Measurements from ENCODE around the gene GPR150. TPM values are rescaled to one million over a fixed set of nuclear protein-coding genes. Genes with fewer than 3 reads are reported as not detected.
"Not testable (repeated sequence)": the region's sequence is repeated elsewhere in the genome, so short reads cannot be mapped to it uniquely, and the experiment has no call there.

The GPR150 gene
- total RNA-seq, 1 donor from 2014 or later, result not detected

DNA sequence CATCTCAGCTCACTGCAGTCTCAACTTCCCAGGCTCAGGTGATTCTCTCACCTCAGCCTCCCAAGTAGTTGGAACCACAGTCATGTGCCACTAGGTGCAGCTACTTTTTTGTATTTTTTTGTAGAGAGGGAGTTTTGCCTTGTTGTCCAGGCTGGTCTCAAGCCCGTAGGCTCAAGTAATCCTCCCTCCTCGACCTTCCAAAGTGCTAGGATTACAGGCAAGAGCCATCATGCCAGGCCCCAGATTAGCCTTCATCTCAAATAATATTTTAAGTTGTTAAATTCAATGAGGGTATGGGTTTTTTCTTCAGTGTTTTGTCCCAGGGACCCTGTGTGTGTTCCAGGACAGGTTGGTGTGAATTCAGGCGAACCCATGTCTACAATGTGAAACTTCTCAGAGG, 14.2 kb downstream of the GPR150 start:
- Mint-ChIP-seq H3K36me3 (no peaks in the 10 kb centered on the region), H3K4me3 (no peak overlapping the region), H3K9me3 (peaks cover 3% of the 10 kb centered on the region), H3K4me1 (no peaks in the 10 kb centered on the region), H3K27ac (no peak overlapping the region), H3K27me3 (ENCODE audit: low read depth) (peaks cover 3% of the 10 kb centered on the region)
- no peak for DNase-seq (ENCODE audit: low spot score in 2 of 2, unreplicated experiment in 2 of 2)
- no peak for TF ChIP-seq CTCF (IDR thresholded peaks at IDR 0.05; ENCODE audit: unreplicated experiment)

- Mint-ChIP-seq H3K27me3 (ENCODE audit: low read depth) (peaks cover 3% of the 10 kb centered on the region), H3K27ac (no peak overlapping the region), H3K4me1 (no peaks in the 10 kb centered on the region), H3K4me3 (no peak overlapping the region), H3K36me3 (no peaks in the 10 kb centered on the region), H3K9me3 (no peaks in the 10 kb centered on the region)
- no peak for DNase-seq (ENCODE audit: low spot score in 2 of 2, unreplicated experiment in 2 of 2)
- no peak for TF ChIP-seq CTCF (IDR thresholded peaks at IDR 0.05; ENCODE audit: unreplicated experiment)
Measured at GRCh38 chr5:95638632-95639031, 18.7 kb downstream of the GPR150 start.

DNA sequence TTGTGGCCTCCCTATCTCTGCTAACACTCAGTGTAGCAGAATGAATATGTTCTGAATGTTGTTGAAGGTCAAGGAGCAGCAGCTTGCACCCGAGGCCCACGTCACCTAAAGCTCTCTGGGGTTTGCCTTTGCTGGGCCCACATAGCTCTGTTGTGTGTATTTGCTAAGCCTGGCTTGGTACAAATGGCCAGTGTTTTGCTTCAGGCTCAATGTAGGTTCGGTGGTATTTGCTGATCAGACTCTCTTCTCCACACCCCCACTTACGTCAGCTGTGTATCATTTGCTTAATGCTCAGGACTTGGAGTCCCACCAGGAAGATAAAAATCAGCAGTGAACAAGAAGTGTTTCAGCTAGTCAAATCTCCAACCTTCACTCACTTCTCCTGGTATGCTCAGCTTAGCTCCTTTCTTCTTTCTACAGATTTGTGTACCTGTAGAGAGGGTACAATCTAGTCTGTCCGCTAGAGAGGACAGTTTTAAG, 21.9 kb downstream of the GPR150 start:
- TF ChIP-seq CTCF (IDR thresholded peaks at IDR 0.05; ENCODE audit: unreplicated experiment), result no peak
- no peaks in the 10 kb centered on the region for H3K4me1 Mint-ChIP-seq
- H3K4me3 Mint-ChIP-seq, result no peak overlapping the region
- no peak for DNase-seq (ENCODE audit: low spot score in 2 of 2, unreplicated experiment in 2 of 2)
- H3K27ac Mint-ChIP-seq, result no peak overlapping the region
- H3K36me3 Mint-ChIP-seq, result no peaks in the 10 kb centered on the region
- no peaks in the 10 kb centered on the region for H3K9me3 Mint-ChIP-seq
- H3K27me3 Mint-ChIP-seq (ENCODE audit: low read depth), result peaks cover 3% of the 10 kb centered on the region

DNA sequence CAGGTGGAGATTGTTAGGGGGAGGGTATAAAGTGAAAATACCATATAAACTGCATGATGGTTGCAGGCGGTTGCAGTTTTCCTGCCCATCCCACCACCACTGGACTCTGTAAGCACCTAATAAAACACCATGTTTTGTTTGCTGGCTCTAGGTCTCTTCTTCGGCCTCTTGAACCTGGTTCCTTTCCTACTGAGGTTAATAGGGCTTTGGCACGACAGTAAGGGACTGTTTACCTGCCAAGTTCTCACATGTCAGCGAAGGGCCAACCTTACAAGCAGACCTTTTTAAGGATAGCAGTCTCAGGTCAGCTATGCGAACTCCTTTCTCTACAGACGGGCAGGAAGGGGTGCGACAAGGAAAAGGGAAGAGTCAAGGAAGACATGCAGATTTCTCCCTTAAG, 23.3 kb downstream of the GPR150 start:
- TF ChIP-seq CTCF (IDR thresholded peaks at IDR 0.05; ENCODE audit: unreplicated experiment), result no peak
- Mint-ChIP-seq H3K9me3 (no peaks in the 10 kb centered on the region), H3K4me1 (peaks cover 8% of the 10 kb centered on the region), H3K27ac (no peak overlapping the region), H3K27me3 (ENCODE audit: low read depth) (peaks cover 3% of the 10 kb centered on the region), H3K4me3 (no peak overlapping the region), H3K36me3 (no peaks in the 10 kb centered on the region)
- DNase-seq (ENCODE audit: low spot score in 2 of 2, unreplicated experiment in 2 of 2), result no peak

GRCh38 chr5:95644351-95645042, 24.6 kb downstream of the GPR150 start:
- peak; percentile 39 for TF ChIP-seq CTCF (IDR thresholded peaks at IDR 0.05; ENCODE audit: unreplicated experiment)
- H3K27me3 Mint-ChIP-seq (ENCODE audit: low read depth), result no peaks in the 10 kb centered on the region
- H3K9me3 Mint-ChIP-seq, result no peaks in the 10 kb centered on the region
- DNase-seq (ENCODE audit: low spot score in 2 of 2, unreplicated experiment in 2 of 2), result no peak
- H3K36me3 Mint-ChIP-seq, result no peaks in the 10 kb centered on the region
- H3K4me1 Mint-ChIP-seq, result peaks cover 8% of the 10 kb centered on the region
- no peak overlapping the region for H3K27ac Mint-ChIP-seq
- H3K4me3 Mint-ChIP-seq, result no peak overlapping the region

DNA sequence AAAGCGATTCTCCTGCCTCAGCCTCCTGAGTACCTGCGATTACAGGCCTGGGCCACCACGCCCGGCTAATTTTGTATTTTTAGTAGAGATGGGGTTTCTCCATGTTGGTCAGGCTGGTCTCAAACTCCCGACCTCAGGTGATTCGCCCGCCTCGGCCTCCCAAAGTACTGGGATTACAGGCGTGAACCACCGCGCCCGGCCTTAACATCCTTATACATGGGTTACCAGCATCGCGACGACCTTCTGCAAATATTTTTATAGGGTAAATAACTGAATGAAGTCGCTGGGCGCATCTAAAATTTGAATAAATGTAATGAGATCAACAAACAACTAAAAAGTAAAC, 26.3 kb downstream of the GPR150 start:
- Mint-ChIP-seq H3K27ac (peak overlapping the region; percentile 84), H3K4me3 (peak overlapping the region; percentile 75)
- H3K36me3 Mint-ChIP-seq; H3K9me3 Mint-ChIP-seq; H3K4me1 Mint-ChIP-seq; DNase-seq (ENCODE audit: low spot score in 2 of 2, unreplicated experiment in 2 of 2); H3K27me3 Mint-ChIP-seq (ENCODE audit: low read depth): not testable (repeated sequence)
